Measurements from ENCODE around the gene MRPL20.

- TF ChIP-seq CTCF (conservative IDR thresholded peaks at IDR 0.05 in 1 of 2, IDR thresholded peaks at IDR 0.05 in 1 of 2; ENCODE audit: low read depth in 1 of 2, low read length in 2 of 2) = no peak
- TF ChIP-seq EZH2 (IDR thresholded peaks at IDR 0.05; ENCODE audit: low read length, missing control alignments) = no peak
Measured at GRCh38 chr1:1387098-1388077, 19.7 kb downstream of the MRPL20 start.

Data from fibroblast of lung (primary cell).